ENCODE measurements around the gene LNPEP. TPM values are rescaled to one million over a fixed set of nuclear protein-coding genes. Genes with fewer than 3 reads are reported as not detected.

The LNPEP gene
- polyA plus RNA-seq, 1 donor: 18.6 TPM

DNA sequence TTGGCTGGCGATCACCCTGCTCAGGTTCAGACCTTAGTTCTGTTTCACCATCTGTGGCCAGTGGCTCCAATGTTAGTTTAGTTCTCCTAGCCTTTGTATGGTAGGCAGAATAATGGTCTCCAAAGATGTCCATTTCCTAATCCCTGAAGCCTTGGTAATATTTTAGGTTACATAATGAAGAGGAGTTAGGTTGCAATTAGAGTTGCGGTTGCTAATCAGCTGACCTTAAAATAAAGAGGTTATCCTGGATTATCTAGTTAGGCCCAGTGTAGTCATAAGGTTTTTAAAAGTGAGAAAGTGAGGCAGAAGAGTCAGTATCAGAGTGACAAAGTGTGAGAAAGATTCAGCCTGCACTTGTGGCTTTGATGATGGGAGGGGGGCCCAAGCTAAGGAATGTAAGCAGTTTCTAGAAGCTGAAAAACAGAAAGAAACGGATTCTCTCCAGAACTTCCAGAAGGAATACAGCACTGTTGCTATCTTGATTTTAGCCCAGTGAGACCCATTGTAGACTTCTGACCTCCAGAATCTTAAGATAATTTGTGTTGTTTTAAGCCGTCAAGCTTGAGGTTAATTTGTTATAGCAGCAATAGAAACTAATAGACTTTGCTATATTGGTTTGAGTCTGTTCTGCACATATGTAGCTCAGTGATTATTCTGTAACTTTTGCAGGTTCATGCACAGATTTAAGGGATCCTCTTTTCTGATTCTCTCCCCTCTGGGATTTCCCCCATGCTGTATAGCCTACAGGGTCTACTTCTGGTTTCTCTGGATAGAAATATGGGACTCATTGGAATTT is 21.6 kb downstream of the LNPEP start:
- DNase-seq (ENCODE audit: low read depth): no peak

DNA sequence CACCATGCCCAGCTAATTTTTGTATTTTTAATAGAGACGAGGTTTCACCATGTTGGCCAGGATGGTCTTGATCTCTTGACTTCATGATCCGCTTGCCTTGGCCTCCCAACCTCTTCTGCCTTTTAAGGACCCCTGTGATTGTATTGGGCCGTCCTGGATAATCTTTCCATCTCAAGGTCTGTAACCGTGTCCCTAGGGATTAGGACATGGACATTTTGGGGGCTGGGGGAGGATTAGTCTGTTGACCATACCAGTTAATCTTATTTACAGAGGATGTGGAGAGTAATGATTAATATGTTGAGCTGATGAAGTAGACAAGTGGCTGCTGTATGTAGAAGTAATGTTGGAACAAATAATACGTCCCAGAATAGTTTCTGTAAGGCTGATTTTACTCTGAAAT is 23.1 kb downstream of the LNPEP start:
- no peak for DNase-seq (ENCODE audit: low read depth)

DNA sequence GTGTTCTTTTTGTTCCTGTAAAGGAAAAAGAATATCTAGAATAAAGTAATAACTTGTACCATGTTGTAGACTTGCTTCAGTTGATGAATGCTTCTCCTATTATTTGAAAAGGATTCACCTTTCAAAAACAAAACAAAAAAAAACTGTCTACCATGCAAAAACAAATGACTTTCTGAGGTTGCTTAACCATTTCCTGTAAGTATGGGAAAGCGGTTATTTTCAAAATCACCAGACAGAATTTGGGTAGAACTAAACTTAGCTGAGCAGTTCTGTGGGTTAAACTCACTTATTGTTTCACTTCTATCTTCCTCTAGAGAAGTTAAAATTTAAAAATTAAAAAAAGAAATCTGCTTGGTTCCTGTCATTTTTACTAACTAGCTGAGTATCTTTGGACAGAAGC is 25.2 kb downstream of the LNPEP start:
- DNase-seq (ENCODE audit: low read depth): no peak

DNA sequence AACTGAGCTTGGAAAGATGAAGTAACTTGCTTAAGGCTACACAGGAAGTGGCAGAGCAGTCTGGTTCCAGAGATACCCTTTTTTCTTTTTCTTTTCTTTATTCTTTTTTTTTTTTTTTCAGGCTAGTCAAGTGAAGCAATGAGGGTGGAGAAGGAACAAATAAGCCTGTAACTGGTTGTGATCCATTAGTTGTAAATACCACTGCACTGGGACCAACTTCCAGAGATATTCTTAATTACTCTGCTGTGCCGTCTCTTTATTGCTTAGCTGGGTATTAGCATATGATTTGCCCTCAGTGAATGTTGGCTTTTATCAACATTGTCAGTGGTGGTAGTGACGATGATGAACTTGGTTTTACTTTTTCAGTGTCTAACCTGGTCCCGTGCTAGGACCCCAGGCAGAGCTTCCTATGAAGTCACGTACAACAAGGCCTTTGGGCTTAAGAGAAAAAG is 26.7 kb downstream of the LNPEP start:
- no peak for DNase-seq (ENCODE audit: low read depth)

DNA sequence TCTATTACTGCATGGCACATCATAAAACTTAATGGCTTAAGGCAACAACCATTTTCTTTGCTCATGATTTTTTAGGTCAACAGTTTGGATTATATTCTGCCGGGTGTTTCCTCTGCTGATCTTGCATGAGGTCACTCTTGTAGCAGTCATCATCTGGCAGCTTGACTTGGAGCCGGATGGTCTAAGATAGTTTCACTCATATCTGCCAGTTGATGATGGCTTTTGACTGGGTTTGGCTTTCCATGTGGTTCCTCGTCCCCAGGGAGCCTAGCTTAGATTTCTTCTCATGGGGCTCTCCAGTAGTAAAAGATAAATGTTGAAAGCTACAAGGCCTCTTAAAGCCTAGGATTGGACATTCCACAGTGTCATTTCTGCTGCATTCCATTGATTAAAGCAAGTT is 27.4 kb downstream of the LNPEP start:
- DNase-seq (ENCODE audit: low read depth): peak; percentile 64

DNA sequence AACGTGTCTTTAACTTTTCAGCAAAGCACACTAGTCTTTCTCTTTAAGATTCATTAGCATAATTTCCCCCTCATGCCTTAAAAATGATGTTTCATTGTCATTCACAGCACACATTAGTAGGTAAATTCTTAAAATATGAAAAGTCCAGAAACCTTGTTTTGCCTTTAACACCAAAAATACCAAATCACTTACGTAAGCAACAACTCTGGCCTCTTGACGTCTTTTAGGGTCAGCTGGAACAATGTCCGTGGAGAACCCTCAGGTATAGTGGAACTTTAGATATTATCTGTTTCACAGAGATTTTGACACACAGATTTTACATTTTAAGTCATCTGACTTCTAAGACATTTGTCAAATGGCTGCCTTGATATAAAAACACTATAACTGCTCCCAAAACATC is 30.9 kb downstream of the LNPEP start:
- no peak for DNase-seq (ENCODE audit: low read depth)

DNA sequence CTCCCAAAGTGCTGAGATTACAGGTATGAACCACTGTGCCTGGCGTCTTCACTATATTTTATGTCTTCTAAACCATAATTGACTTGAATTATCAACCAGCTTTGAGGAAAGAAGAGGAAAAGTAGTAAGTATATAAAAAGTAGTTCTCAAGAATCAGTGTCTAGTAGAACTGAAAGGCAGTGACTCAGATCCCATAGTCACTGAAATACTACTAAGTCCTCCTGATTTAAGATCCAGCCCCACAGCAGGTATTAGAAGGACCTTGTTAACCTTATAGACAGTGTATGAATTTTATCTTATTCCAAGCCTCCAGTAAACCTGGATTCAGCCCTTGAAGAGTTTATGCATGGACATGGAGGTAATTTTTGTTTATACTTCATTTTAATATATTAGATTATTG is 31.5 kb downstream of the LNPEP start:
- no peak for DNase-seq (ENCODE audit: low read depth)

DNA sequence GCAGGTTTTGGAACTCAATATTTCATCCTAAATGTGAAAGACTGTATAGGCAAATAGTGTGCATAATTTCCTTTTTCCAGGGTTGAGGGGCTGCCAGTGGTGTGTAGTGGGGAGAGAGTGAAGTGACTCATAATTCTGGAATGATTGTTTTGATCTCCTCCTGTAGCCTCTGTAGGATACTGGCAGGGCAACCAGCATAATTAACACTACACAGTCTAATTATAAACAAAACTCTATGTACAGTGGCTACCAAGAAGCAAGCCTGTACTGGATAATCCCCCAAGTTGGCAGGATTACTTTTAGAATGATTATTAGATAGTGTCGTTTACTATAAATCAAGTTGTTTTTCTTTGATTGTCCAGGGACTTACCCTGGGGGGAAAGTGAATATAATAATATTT is 32.2 kb downstream of the LNPEP start:
- DNase-seq (ENCODE audit: low read depth): no peak

DNA sequence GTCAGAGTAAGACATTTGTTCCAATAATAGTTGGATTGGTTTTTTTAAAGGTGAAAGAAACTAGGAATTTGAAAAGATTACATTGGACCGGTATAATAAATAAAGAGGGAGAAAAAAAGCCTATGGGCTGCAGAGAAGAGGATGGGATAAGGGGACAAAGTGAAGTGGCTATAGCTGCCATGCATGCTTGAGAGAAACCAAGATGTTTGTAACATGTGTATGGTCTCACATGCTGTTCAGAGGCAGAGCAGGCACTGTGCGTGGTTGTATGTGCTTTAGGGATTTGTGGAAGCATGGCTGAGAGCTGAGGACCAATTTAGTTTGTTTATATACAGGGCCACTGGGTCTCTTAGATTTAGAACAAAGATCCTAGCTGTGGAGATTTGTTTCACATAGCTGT is 32.7 kb downstream of the LNPEP start:
- no peak for DNase-seq (ENCODE audit: low read depth)

DNA sequence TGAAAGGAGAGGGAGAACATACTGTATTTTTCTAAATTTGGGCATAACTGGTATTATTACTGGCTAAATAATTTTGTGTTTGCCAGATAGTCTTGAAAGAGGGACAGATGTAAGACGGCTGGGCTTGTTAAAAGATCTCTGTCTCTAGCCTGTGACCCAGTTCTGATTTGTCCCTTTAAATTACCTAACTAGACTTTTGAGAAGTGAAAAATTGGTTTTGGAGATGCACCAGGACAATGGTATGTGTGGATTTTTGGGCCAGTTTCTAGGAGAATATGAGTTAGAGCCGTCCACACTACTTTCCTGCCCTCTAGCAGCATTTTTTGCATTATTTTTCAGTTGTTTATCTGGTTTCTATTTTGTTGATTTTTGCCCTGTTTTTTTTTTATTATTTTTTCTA is 33.5 kb downstream of the LNPEP start:
- DNase-seq (ENCODE audit: low read depth): no peak

DNA sequence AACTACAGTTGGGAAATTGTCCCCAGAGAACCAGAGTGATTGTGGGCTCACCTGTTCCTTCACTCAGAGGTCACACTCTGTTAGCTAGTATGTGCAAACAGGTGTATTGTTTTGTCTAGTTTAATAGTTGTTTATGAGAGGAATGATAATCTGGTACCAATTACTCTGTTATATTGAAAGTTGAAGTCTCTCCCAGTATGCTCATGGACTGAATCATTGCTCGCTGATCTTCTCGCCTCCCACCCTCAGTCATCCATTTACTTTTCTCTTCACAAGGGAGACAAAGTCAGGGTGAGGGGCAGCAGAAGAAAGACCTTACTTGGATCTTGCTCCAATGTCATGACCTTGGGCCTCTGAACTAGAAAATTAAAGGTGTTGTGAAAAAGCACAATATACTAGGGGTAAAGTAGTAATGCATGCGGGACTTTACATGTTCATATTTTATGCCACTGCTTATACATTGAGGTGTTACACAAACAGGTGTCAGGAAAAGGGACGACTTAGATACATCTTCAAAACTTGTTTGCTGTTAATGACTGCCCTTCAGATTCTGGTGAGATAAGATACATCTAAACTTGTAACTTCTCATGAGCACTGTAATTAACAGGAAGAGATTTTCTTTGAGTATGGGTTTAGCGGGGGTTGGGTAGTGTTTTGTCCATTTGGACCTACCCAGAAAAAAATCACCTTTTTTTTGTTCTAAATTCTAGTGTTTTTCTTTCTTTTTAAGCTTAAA is 36.9 kb downstream of the LNPEP start:
- DNase-seq (ENCODE audit: low read depth): no peak

DNA sequence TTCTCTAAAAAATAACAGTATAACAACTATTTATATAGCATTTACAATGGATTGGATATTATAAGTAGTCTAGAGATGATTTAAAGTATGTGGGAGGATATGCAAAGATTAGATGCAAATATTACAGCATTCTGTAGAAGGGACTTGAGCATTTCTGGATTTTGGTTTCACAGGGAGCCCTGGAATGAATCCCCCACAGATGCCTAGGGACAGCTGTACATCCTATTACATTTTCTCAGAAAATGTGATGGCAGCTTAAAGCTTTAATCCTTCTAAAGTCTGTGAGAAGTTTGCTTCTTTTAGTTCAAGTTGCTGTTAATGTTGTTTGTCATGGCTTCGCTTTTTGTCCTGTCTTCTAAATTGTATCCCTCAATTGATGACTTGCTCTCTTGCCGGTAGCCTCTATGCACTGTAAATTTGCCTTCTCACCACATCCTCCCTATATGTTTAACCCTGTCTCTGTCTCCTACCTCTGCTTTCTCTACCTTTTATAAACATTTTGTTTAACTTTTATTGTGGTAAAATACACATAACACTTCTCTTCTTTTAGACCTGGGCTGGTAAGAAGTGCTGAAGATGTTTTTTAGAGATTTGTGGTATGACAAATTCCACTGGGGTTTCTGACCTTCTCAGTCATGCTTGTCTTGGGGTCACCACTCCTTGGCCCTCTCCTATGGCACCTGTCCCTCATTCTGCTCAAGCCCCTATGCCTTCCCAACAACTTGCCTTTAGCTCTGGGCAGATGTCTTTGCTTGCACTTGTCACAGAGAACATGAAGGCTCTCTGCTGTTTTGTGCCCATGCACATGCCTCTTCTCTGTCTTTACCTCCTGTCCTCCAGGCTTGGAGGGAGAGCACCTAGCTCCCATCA is 37.9 kb downstream of the LNPEP start:
- DNase-seq (ENCODE audit: low read depth): no peak

DNA sequence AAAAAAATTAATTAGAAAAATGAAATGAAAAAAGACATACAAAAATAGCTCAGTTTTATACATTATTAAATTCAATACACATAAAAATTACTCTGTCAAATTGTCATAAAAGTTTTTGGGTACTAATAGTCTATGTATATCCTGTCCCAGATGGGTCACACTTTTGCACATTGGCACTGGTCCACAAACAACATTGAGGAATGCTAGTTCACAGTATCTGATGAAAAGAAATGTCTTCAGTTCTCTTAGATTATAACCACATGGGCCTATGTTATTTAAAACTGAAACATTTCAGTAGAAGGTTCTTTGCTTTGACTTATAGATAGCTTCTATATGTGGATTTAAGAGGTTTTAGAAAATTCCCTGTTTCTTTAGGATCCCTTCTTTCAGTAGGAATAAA is 39.8 kb downstream of the LNPEP start:
- no peak for DNase-seq (ENCODE audit: low read depth)

DNA sequence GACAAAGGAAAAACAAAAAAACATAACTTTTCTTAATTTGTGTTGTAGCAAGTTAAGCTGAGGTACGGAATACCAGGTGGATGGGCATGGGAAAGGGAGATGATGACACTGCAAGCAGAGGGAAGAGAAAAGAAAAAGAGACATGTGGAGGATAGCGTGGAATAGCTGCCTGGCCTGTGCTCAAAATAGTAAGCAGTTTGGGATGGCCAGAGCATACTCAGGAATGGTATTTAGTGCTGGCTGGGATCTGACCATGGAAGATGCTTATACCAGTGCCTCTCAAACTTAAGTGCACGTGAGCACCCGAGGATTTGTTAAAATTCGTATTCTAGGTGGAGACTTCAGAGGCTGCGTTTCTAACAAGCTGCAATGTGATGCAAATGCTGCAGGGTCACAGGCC is 41.3 kb downstream of the LNPEP start:
- no peak for DNase-seq (ENCODE audit: low read depth)

DNA sequence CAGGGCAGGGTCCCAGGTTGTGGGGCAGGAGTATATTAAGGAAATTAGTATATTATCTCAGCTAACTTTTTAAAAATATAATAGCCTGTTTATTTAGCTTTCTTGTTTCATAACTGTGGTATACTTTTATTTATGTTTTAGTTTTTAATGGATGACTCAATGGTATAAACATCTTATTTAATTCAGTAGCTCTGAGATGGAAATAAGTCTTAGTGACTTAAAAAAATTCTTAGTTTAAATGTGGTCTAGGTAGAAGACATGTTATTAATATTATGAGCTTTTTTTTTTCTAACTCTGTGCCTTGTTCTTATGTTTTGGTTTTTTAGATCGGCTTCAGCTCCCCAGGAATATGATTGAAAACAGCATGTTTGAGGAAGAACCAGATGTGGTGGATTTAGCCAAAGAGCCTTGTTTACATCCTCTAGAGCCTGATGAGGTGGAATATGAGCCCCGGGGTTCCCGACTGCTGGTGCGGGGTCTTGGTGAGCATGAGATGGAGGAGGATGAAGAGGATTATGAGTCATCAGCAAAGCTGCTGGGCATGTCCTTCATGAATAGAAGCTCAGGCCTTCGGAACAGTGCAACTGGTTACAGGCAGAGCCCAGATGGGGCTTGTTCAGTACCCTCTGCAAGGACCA is 43.1 kb downstream of the LNPEP start:
- no peak for DNase-seq (ENCODE audit: low read depth)

DNA sequence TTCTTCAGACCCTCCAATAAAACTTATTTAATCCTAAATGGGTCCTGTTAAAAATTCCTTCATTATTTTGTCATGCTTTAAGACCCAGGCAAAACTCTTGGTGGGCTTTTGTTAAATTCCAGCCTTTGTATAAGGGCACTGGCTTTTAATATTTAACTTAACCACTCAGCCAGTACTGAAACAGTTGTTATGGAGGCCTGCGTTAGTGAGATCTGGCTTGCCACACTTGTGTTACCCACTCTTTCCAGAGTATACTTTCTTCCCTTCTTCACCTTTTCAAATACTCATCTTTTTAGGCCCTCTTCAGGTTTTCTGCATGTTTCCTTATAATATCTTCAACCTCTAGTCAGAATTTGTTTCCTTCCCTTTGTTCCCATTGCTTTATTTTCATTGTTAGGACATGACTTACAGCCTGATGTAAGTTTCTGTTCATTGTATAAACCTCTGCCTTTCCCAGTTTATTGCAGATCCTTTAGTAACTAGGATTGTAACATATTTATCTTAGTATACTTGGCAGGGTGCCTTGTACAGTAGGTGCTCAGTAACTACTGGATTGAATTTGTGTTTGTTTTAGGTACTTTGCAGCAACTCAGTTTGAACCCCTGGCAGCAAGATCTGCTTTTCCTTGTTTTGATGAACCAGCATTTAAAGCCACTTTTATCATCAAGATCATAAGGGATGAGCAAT is 48.8 kb downstream of the LNPEP start:
- DNase-seq (ENCODE audit: low read depth): no peak

DNA sequence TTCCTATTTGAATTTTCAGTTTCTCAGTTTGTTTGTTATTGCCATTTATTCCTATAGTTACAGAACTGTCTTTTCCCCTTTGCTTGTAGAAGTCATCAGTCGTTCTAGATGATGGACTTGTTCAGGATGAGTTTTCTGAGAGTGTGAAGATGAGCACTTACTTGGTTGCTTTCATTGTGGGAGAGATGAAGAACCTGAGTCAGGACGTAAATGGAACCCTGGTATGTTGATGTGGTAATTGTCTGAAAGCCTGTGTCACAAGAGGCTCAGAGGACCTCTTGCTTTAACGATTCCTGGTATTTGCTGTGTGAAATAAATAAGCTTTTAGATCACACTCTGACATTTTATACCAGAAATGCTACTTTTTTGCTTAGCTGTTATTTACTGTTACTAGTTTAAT is 50.6 kb downstream of the LNPEP start:
- no peak for DNase-seq (ENCODE audit: low read depth)

DNA sequence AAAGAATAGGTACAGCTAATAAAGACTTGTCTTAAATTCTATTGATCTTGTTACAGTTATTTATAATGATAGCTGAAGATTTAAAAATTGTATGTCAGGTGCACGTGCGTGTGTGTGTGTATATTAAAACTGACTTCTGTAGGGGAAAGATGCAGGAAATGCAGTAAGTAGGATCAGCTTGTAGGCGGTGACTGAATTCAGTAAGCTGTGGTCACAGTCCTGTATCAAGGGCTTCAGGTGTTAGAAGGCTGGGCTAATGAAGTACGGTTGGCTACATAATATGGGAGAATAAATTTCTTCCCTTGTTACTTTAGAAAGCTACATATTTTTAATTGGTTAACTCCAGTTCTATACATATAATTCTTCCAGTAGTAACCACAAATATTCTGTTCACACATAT is 54.2 kb downstream of the LNPEP start:
- DNase-seq (ENCODE audit: low read depth): no peak

DNA sequence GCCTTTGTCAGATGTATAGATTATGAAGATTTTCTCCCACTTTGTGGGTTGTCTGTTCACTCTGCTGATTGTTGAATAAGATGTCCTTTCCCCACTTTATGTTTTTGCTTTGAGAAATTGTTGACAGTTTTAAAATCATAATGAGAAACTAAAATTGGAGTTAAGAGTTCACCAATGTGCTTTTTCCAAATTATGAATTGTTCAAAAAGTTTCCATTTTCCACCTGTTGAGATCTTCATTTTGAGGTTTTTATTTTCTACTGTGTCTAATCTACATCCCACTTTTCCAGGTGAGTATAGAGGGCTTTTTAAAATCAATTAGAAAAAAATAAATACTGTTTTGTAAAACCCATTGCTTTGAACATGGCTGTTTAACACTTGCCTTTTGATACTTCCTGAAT is 55.8 kb downstream of the LNPEP start:
- DNase-seq (ENCODE audit: low read depth): no peak

DNA sequence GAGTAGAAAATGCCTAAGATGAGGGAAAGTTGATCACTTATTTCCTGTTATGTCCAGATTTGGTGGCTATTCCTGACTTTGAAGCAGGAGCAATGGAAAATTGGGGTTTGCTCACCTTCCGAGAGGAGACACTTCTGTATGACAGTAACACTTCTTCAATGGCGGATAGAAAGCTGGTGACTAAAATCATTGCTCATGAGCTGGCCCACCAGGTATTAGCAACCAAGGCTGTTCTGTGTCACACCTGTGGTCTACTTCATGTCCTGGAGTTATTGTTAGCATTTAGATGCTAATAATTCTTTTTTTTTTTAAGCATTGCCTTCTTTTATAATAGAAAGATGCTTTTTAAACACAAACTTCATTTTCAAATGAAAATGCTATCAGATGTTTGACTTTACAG is 57.9 kb downstream of the LNPEP start:
- no peak for DNase-seq (ENCODE audit: low read depth)

DNA sequence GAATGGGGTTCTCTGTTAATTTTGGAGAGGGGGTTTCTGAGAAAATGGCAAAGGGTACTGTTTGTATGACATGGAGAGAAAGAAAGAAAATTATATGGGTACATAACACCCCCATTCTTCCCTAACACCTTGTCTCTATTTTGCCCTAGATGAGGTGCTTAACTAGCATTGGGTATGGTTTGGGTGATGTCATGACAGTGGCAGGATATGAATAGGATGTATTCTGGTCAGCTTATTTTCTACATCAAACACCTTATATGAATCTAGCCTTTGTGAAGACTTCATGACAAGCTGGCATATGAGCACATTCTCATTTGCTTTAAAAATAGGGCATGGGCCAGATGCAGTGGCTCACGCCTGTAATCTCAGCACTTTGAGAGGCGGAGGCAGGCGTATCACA is 58.6 kb downstream of the LNPEP start:
- no peak for DNase-seq (ENCODE audit: low read depth)

Data from forelimb muscle (tissue), 1 donor.